Sigmoid colon (tissue), 4 donors: ENCODE data around the gene UTP11.

Experiments used
- CTCF ChIP-seq, 4 experiments: fragments of 450-650 bp in 3 of 4; fragments of 200-600 bp in 1 of 4; IDR thresholded peaks; one replicate each; pipeline ENCODE4 v1.5.1; 2016 to 2019; ENCODE audit warnings: antibody characterized with exemption in 4 of 4, mild to moderate bottlenecking in 3 of 4, moderate library complexity in 2 of 4
- EP300 ChIP-seq, 4 donors: sonication (generic); formaldehyde crosslinking; IDR thresholded peaks; one replicate each; pipeline ENCODE4 v1.6.1; 2017; ENCODE audit warnings: antibody characterized with exemption in 4 of 4

- TF ChIP-seq CTCF (IDR thresholded peaks at IDR 0.05) (no peak), EP300 (IDR thresholded peaks at IDR 0.05) (no peak)
Observed at GRCh38 chr1:38053416-38054091, 41.0 kb downstream of the UTP11 start.
